Activated gamma-delta T cell treated with Interleukin-2 at 50 U/mL for 16 hours (primary cell): Measurements from ENCODE around the gene KIF1A.
"Not testable (repeated sequence)": the region's sequence is repeated elsewhere in the genome, so short reads cannot be mapped to it uniquely, and the experiment has no call there.

Source experiments
- DNase-seq: peaks from one replicate; pipeline ENCODE4 v3.0.0-alpha.2; 2020

KIF1A gene

DNA sequence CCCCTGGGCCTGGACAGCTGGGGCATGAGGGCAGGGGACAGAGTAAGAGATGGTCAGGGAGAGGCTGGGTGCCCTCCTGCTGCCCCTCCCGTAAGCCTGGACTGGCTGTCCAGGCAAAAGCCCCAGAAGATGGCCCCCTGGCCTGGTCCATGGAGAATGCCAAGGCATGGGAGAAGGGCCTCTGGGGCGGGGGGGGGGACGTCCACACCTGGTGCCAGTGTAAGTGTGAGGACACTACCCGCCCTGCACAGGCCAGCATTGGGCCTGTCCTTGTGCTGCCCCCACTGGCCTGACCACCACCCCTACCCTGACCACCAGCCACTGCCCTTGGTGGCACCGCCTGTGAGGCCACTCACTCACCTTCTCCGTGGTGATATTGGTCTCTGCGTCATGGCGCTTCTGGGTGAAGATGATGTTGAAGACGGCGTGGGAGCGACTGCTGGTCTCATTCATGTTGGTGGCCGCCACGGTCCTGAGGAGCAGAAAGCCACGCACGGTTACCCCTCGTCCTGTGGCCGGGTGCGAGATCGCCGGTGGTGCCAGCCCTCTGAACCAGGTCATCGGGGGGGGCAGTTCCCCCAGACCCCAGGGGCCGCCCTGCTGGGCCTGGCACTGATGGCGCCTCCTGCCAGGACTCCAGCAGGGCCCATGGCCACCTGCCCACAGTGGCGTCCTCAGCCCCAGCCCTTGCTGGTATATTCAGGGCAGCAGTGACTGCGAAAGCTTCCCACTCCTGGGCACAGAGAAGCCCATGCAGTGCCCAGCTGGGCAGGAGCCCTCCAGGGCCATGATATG is 35.2 kb downstream of the KIF1A start:
- no peak for DNase-seq

DNA sequence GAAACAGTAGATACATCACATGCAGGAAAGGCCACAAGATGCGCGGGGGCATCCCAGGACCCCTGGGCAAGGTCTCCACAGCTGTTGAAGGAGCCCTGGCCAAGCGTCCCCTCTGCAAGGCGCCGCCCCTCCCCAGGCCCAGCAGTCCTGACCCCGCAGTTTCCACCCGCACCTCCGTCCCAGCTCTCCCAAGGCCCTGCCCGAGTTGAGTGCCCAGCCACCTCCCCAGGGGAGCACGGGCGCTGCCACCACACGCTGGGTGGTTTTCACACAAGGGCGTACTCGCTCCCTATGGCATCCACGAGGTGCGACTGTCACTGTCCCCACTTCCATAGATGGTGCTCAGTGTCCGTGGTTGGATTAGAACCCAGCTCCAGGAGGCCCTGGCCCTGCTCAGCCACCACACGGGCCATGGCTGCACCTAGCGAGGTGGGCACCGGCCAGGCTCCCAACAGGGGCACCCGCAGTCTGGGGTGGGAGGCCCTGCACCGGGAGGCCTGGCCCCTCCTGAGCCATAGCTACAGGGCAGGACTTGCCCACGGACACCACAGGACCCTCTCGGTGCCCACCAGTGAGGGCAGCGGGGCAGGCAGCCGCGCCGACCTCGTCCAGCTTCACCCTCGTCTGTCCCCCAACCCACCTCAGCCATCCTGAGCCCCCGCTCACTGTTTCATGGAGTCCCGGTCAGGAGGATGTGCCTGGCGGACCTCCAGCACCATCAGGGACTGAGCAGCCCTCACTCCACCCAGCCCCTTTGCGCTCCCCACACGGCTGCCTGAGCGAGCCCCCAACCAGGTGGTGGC is 36.0 kb downstream of the KIF1A start:
- DNase-seq, result no peak

DNA sequence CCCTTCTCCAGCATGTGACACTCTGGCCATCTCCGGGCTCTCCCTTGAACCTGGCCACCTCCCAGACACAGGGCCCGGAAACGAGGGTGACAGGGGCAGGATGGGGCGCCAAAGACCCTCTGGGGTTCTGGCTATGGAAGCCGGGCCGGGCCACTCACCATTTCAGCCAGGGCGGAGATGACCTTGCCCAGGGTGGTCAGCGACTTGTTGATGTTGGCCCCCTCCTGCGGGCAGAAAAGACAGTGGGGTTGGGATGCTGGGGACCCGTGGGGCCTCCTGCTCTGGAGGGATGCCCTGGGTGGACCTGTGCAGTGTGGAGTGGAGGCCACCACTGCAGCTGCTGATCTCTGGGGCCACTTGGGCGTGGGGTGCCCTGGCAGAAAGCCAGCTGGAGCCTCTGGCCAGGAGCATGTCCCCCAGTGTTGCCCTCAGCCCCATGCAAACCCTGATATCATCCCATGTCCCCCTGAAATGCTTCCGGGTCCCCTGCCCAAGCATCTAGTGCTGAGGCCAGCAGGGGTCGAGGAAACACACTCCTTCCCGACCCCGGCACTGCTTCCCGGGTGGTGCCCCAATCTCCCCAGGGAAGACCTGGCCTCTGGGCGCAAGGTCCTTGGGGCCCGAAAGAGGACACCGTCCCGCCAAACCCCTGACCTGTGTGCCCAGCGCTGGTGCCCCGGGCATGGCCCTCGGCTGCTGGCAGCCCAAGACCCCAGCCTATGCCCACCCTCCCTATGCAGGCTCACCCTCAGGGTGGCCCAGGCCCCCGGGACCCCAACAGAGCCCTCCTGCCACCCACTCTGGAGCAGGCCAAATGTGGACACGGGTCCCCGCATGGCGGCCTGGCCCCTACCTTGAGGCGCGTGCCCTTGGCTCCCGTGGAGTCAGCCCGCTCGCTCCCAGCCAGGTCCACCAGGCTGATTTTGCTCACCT is 36.9 kb downstream of the KIF1A start:
- no peak for DNase-seq

DNA sequence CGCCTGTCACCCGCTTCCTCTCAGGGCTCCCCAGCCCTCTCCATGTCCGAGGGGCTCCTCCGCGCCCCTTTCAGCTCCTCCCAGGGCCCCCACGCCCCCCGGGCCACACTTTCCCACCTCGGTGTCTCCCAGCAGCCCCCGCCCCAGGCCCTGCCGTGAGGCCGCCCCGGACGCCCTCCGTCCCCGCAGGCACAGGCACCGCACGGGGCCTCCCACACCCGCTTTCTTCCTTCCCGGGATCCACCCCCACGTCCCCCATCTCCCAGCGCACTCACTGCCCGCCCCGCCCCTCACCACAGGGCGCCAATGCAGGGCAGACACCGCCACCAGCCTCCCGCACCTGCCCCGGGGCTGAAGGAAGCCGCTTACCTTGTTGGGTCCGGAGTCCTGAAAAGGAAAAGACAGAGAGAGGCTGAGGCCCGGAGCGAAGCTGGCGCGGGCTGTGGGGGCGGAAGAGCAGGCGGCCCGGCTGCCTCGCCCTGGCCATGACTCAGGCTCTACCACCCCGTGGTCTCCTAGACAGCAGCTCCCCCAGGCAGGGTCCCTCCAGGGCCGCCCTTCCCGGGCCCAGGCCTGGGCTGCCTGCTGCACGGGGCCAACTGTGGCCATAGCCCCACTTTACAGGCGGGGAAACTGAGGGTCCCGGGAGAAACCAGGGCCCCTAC is 37.7 kb downstream of the KIF1A start:
- DNase-seq, result no peak

DNA sequence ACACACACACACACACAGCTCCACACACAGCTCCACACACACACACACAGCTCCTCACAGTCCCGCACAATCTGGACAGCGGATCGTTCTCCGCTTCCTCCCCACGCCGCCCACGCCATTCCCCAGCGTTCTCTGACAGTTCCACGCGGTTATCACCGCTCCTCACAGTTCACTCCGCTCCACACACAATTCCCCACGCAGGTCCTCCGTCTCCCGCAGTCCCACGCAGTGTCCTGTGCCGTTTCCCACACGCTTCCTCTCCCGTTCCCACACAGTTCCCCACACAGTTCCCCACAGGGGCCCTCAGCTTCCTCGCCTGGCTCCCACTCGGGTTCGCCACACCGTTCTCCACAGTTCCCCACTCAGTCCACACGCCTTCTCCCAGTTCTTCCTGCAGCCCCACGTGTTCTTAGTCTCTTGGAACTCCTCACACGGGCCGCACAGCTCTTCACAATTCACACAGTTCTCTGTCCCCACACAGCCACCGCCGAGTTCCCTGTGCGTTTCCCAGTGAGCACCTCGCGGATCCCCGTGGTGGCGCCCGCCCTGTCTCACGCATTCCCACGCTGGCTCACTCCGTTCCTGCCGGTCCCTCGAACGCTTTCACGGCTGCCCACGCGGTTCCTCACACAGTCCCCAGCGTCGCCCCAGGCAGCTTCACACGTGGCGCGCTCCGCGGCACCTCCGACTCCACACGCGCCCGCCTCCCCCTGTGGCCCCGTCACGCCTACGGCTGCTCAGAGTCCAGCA is 38.4 kb downstream of the KIF1A start:
- no peak for DNase-seq

DNA sequence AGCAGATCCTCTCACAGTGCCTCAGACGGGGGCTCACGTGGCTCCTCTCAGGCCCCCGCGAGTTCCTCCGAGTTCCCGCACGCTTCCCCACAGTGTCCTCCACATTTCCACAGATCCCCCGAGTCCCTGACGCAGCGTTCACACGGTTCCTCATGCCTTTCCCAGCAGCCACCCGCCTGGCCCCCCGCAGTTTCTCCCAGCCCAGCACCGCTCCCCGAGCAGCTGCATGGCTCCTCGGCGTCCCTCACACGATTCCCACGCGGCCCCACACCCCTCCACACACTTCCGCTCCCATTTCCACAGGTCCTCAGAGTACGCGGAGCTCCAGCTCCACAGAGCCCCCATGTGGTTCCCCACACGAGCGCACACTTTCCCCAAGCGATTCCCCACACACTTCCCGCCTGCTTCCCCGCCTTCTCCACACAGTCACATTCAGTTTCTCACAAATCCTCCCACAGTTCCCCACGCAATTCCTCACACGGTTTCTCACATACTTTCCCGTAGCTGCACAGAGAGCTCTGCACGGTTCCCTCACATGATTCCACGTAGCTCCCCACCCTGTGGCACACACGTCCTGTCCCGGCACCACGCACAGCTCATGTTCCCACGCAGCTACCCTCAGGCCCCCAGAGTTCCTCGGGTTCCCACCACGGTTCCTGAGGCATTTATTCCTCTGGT is 39.9 kb downstream of the KIF1A start:
- no peak for DNase-seq

DNA sequence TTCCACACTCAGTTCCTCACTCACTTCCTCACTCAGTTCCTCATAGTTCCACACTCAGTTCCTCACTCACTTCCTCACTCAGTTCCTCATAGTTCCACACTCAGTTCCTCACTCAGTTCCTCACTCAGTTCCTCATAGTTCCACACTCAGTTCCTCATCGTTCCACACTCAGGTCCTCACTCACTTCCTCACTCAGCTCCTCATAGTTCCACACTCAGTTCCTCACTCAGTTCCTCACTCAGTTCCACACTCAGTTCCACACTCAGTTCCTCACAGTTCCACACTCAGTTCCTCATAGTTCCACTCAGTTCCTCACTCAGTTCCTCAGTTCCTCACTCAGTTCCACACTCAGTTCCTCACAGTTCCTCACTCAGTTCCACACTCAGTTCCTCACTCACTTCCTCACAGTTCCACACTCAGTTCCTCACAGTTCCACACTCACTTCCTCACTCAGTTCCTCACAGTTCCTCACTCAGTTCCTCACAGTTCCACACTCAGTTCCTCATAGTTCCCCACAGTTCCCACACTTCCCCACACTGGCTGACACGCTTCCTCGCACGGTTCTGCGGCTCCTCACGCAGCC is 40.7 kb downstream of the KIF1A start:
- not testable (repeated sequence) for DNase-seq

DNA sequence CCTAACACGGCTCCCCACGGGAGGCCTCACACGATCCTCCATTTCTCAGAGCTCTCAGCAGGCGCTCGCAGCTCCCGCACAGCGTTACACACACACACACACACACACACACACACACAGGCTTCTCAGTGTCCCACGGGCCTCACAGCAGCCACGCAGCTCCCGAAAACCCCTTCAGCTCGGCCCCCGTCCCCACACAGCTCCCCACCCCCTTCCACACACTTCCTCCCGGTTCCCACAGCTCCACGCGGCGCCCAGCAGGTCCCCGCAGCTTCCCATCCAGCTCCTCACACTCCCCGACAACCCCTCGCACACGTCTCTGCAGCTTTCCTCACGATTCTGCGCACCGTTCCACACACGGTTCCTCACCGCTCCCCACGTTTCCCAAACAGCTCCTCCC is 41.6 kb downstream of the KIF1A start:
- no peak for DNase-seq

DNA sequence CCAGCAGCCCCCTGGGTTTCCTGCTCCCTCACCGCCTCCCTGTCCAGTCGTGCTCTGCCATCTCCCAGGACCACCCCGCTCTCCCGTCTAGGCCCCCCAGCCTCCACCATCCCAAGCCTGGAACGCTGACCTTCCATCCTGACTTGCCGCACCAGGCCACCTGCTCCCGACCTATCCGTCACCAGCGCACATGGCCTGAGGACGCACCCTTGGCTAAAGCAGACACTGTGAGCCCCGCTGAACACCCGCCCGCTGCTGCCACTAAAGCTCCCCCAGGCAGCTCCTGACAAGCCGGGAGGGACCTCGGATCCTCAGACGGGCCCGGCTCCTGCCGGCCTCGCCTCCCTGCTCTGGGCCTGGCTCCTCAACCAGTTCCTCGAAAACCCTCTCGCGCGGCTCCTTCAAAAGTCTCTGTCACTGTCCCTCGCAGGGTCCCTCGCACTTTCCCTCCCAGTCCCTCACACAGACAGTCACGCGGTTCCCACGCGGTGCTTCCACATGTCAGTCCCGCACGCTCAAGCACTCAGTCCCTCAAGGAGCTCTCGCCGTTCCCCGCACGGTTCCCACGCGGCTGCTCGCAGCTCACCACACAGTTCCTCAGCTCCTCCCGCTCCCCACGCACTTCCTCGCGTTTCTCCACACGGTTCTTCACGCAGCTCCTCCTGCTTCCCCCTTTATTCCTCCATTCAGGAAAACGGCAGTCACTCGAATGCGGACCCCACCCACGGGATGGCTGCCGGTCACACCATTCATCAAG is 42.4 kb downstream of the KIF1A start:
- DNase-seq, result no peak

DNA sequence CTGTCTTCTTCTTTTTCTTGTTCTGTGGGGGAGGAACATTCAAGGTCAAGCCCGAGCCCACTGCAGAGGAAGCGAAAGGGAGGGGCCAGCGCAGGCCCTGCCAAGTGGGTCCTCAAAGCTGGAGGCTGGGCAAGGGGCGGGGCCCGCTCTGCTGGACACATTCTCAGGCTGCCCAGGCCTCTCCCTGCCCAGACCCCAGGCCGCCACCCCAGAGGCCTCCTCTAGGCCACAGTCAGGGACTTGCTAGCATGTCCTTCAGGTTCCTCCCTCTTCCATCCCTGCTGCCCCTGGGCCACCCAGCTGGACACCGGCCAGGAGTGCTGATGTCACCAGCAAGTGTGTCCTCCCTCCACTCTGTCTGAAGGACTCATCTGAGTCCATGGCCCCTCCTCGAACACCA is 44.1 kb downstream of the KIF1A start:
- no peak for DNase-seq

DNA sequence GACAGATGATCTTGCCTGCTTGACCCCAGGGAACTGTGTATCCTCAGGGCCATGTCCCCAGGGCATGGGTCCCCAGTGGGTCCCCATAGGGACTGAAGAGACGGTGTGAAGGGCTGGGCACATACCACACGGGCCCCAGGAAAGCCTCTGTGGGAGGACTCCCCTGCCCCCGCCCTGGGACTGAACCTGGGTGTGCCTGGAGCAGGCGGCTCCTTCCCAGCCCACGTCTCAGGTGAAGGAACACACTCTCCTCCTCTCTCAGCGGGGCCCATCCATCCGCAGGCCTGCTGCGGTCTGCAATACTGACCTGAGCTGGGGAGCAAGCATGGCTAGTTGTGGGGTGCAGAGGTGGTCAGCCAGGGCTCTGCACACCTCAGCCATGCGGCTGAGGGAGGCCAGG is 45.2 kb downstream of the KIF1A start:
- no peak for DNase-seq

DNA sequence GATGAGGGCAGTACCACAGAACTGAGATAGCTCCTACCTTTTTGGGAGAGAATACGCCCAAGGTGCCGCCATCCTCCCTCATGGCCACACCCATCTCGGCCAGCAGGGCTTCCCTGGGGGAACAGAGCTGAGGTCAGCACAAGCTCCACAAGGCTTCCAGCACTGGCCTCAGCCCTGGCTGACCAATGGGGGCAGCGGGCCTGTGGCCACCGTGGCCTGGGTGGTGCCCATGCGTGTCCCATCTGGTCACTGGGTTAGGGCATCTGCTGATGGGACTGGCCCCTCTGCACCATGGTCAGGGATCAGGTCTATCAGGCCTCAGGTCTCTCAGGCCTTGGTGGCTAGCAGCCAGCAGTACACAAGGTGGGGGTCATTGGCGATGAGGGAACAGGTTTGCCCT is 50.9 kb downstream of the KIF1A start:
- DNase-seq, result no peak

DNA sequence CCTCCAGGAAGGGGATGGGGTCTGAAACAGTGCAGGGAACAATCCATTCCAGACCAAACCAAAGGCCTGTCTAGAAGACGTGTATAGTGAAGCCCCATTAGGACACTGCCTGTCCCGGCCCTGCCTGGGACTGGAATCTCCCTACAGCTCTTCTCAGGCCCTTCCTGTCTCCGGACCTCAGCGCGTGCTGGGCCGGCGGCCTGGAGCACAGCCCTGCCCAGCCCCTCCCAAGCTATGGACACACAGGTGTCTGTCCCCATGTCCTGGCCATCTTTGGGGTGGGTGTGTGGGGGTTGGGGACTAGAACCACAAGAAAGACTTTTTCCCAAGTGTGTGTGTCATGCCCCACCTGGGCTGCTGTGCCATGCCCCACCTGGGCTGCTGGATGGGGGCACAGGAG is 51.8 kb downstream of the KIF1A start:
- no peak for DNase-seq

DNA sequence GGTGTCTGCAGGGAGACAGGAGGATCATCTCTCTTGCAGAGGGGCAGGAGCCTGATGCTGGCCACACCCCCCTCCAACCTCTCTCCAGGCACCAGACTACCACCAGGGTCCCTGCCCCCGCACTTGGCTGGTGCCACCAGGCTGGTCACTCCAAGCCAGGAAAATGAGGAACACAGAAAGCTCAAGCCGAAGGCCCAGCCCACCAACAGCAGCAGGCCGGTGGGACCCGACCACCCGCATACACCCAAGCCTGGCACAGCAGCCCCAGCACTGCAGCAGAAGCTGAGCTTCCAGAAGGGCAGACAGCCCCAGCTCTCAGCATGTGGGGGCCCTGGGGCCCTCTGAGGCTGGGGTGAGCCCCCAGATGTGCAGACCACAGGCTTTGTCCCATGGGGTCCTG is 52.7 kb downstream of the KIF1A start:
- no peak for DNase-seq

DNA sequence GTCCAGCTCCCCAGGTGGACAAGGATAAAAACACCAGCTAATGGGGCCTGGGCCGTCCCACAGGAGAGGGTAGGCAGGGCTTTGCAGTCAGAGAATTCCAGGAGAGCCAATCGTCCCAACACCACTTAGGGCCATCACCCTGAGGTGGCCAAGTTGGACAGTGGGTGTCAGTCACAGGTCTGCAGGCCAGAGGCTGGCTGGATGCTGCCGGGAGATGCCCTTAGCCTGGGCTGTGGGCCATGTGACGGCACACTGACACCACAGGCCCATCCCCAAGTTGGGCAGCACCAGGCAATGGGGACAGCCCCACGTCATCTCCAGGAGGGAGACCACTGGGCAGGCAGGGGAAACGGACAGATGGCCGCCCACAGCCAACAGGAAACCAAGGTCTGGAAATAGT is 53.9 kb downstream of the KIF1A start:
- no peak for DNase-seq

DNA sequence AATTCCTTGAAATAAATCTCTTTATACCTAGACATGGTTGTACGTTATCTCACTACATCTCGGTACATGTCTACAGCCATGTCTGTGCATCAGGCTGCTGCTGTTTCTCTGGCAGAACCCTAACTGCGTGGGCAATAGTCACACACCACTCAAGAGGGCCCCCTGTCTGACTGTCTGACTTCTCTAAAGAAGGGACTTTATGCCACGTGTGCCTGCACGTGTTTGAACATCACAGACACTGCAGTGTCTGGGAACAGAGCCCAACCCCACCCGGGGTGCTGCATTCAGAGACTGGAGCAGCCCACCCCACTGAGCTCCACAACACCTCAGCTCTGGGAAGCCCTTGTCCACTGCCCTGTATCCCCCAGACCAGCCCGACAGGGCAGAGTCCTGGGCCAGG is 55.0 kb downstream of the KIF1A start:
- DNase-seq, result no peak

DNA sequence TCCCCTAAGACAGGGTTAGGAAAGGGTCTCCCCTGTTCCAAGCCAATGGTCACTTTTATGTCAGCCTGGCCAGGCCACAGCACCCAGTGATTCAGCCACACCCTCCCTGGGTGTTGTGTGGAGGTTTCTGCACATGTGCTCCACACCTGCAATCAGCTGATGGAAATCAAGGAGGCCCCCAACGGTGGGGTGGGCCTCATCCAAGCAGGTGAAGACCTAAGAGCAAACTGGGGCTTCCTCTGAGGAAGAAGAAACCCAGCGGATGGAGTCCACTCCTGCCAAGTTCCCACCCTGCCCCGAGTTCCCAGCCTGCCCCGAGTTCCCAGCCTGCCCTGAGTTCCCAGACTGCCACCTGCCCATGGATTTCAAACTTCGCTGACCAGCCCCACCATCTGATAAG is 55.4 kb downstream of the KIF1A start:
- no peak for DNase-seq

DNA sequence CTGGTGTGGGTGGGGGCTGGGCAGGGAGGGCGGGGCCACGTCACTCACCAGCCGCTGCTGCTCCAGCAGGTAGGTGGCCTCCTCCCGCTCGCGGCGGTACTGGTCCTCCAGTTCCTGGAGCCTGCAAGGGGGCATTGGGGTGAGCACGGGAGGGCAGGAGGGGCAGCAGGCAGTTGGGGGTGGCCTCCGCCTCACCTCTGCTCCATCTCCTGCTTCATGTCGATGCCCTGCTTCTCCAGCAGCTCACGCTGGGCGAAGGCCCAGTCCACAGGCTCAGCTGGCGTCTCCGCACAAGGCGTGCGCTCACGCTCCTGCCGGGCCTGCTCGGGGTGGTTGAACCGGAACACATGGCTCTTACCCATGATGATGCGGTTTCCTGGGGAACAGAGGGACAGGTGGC is 57.0 kb downstream of the KIF1A start:
- DNase-seq, result no peak

DNA sequence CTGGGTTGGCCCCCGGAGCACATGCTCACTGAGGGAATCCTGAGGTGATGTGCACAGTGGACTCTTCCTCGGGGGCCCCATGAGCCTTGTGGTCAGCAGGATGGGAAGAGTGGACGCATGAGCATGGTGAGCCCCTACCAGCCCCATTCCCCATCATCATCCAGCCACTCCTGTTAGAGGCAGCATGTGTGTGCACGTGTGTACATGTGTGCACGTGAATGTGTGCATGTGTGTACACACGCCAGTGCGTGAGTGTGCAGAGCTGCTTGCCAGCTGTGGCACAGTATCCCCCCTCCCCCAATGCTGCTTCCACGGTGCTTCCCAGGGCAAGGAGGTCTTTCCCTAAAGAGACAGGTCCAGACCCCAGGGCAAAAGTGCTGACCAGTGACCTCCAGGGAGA is 57.8 kb downstream of the KIF1A start:
- DNase-seq, result no peak

DNA sequence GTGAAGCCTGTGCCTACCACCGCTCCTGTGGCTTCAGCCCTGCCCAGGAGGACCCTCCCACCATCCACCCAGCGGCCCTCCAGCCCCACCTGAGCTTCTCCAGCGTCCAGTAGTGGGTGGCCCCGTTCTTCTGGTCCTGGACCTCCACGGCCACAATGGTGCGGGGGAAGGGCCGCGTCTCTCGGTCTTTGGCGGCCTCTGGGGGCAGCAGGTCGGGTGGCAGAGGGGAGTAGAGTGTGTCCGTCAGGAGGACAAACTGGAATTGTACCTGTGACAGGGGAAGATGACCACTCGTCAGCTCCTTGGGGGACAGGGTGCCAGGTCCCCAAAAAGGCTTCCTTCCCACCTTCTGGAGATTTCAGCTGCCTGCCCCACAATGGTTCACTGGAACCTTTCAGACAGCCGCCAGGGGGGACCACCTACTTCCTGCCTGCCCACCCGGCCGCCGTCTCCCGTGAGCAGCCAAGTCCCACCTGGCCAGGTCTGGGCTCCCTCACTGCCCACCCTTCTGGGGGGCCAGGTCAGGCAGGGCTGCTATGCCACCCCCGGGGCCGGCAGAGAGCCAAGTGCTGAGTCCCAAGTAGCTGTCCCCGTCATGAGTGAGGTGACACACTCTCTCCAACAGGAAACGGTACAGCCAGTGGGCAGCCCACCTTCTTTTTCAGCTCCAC is 59.3 kb downstream of the KIF1A start:
- no peak for DNase-seq
